ENCODE data around the gene LRRC75A. TPM values are rescaled to one million over a fixed set of nuclear protein-coding genes. Genes with fewer than 3 reads are reported as not detected.
A peak's percentile ranks its signal among the peaks of the same experiment; 100 is the strongest.
"Not testable (repeated sequence)": the region's sequence is repeated elsewhere in the genome, so short reads cannot be mapped to it uniquely, and the experiment has no call there.

LRRC75A gene
- total and polyA plus RNA-seq, 2 experiments from 2014 or later: 5.3 to 26.2 TPM

DNA sequence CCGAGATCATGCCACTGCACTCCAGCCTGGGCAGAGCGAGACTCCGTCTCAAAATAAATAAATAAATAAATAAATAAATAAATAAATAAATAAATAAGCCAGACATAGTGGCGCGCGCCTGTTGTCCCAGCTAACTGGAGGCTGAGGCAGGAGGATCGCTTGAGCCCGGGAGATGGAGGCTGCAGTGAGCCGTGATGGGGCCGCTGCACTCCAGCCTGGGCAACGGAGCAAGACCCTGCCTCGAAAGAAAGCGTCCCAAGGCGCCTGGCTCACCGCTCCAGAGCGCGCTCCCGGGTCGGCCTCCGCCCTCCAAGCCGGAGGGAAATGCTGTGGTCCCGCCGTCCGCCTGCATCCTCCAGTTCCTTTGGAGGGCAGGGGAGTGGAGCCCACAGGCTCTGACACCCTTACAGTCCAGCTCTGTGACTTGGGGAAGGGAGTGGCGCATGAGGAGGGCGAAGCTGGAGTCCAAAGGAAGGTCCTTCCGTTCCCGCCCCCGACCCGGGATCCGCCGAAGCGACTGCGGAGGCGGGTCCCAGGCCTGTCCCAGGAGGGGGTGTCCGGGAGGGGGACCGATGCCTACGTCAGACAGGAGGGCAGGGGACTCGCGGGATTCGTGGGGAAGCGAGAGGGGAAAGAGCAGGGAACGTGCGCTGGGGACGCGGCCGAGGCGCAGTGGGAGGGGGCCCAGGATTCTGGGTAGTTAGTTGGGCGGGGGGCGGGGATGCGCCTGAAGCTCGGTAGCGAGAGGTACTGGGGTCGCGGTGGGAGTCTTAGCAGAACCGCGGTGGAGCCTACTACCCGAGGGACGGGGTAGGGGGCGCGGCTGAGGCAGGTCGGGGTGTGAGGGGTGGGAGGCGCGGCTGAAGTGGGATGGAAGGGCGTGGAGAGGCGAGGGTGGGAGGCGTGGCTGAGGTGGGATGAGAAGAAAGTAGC is 85.0 kb downstream of the LRRC75A start (continued):
- TF ChIP-seq, protein P1, sequence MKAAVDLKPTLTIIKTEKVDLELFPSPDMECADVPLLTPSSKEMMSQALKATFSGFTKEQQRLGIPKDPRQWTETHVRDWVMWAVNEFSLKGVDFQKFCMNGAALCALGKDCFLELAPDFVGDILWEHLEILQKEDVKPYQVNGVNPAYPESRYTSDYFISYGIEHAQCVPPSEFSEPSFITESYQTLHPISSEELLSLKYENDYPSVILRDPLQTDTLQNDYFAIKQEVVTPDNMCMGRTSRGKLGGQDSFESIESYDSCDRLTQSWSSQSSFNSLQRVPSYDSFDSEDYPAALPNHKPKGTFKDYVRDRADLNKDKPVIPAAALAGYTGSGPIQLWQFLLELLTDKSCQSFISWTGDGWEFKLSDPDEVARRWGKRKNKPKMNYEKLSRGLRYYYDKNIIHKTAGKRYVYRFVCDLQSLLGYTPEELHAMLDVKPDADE (IDR thresholded peaks at IDR 0.05): no peak
- TF ChIP-seq STAT1 (IDR thresholded peaks at IDR 0.05; ENCODE audit: unreplicated experiment): no peak
- TF ChIP-seq NANOG (IDR thresholded peaks at IDR 0.05; ENCODE audit: borderline replicate concordance): no peak
- TF ChIP-seq, protein P2, sequence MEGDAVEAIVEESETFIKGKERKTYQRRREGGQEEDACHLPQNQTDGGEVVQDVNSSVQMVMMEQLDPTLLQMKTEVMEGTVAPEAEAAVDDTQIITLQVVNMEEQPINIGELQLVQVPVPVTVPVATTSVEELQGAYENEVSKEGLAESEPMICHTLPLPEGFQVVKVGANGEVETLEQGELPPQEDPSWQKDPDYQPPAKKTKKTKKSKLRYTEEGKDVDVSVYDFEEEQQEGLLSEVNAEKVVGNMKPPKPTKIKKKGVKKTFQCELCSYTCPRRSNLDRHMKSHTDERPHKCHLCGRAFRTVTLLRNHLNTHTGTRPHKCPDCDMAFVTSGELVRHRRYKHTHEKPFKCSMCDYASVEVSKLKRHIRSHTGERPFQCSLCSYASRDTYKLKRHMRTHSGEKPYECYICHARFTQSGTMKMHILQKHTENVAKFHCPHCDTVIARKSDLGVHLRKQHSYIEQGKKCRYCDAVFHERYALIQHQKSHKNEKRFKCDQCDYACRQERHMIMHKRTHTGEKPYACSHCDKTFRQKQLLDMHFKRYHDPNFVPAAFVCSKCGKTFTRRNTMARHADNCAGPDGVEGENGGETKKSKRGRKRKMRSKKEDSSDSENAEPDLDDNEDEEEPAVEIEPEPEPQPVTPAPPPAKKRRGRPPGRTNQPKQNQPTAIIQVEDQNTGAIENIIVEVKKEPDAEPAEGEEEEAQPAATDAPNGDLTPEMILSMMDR (conservative IDR thresholded peaks at IDR 0.05; ENCODE audit: low read depth in 2 of 2): peak in 1 of 2 experiments; percentile 51; a peak in 2 of 4 replicates
- TF ChIP-seq, protein P3, sequence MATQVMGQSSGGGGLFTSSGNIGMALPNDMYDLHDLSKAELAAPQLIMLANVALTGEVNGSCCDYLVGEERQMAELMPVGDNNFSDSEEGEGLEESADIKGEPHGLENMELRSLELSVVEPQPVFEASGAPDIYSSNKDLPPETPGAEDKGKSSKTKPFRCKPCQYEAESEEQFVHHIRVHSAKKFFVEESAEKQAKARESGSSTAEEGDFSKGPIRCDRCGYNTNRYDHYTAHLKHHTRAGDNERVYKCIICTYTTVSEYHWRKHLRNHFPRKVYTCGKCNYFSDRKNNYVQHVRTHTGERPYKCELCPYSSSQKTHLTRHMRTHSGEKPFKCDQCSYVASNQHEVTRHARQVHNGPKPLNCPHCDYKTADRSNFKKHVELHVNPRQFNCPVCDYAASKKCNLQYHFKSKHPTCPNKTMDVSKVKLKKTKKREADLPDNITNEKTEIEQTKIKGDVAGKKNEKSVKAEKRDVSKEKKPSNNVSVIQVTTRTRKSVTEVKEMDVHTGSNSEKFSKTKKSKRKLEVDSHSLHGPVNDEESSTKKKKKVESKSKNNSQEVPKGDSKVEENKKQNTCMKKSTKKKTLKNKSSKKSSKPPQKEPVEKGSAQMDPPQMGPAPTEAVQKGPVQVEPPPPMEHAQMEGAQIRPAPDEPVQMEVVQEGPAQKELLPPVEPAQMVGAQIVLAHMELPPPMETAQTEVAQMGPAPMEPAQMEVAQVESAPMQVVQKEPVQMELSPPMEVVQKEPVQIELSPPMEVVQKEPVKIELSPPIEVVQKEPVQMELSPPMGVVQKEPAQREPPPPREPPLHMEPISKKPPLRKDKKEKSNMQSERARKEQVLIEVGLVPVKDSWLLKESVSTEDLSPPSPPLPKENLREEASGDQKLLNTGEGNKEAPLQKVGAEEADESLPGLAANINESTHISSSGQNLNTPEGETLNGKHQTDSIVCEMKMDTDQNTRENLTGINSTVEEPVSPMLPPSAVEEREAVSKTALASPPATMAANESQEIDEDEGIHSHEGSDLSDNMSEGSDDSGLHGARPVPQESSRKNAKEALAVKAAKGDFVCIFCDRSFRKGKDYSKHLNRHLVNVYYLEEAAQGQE (IDR thresholded peaks at IDR 0.05; ENCODE audit: unreplicated experiment): no peak
- no peak for TF ChIP-seq EZH2 (IDR thresholded peaks at IDR 0.05; ENCODE audit: low read depth, unreplicated experiment)
- no peak for TF ChIP-seq ZNF114 (CRISPR knock-in tag; IDR thresholded peaks at IDR 0.05)
- TF ChIP-seq CREB1 (CRISPR knock-in tag; IDR thresholded peaks at IDR 0.05; ENCODE audit: low read depth): peak; percentile 72
- no peak for TF ChIP-seq EZH2phosphoT487 (IDR thresholded peaks at IDR 0.05; ENCODE audit: unreplicated experiment)
- TF ChIP-seq ZNF331 (CRISPR knock-in tag; IDR thresholded peaks at IDR 0.05; ENCODE audit: low read depth): no peak
- TF ChIP-seq JUNB (IDR thresholded peaks at IDR 0.05; ENCODE audit: unreplicated experiment): no peak
- peak; percentile 75 for TF ChIP-seq POLR2AphosphoS5 (IDR thresholded peaks at IDR 0.05; ENCODE audit: low read depth)

DNA sequence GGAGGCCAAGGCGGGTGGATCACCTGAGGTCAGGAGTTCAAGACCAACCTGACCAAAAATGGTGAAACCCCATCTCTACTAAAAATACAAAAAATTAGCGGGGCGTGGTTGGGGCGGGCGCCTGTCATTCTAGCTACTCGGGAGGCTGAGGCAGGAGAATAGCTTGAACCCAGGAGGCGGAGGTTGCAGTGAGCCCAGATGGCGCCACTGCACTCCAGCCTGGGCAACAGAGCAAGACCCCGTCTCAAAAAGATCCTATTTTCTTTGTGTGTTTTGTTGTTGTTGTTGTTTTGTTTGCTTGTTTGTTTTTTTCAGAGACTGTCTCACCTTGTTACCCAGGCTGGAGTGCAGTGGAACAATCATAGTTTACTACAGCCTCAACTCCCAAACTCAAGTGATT is 88.1 kb downstream of the LRRC75A start:
- not testable (repeated sequence) for H4K20me1 ChIP-seq (replicated peaks; ENCODE audit: insufficient read depth); H3K27ac ChIP-seq (ENCODE audit: low read depth); H3F3A ChIP-seq (replicated peaks; ENCODE audit: low read depth); H3K79me2 ChIP-seq (replicated peaks; ENCODE audit: insufficient read depth); H3K4me1 ChIP-seq (ENCODE audit: insufficient read depth); H3K4me2 ChIP-seq; H3K4me3 ChIP-seq; H3K36me3 ChIP-seq (ENCODE audit: insufficient read depth); ATAC-seq; H3K36me3 Mint-ChIP-seq (ENCODE audit: low read depth); H3K27me3 Mint-ChIP-seq (ENCODE audit: insufficient read depth, low read depth, poor library complexity); H2AFZ ChIP-seq; H3K9me3 Mint-ChIP-seq; H3K4me3 Mint-ChIP-seq; H3K27ac Mint-ChIP-seq; H3K9me2 ChIP-seq (ENCODE audit: insufficient read depth); H3K27me3 ChIP-seq (ENCODE audit: insufficient read depth); DNase-seq (ENCODE audit: low spot score)
- H3K4me1 Mint-ChIP-seq: peaks cover 11% of the 10 kb centered on the region
